IMR-90 (cell line): ENCODE results near the gene ZFAND5. TPM values are rescaled to one million over a fixed set of nuclear protein-coding genes. Genes with fewer than 3 reads are reported as not detected.

Experiments used
- ATAC-seq: fragments of 200-7000 bp; cut with Tn5 transposase; 2 replicates; pipeline ENCODE4 v1.9.1; 2020; ENCODE audit warnings: low read depth, mild to moderate bottlenecking, moderate library complexity
- BruUV-seq: library from RNA; stranded (reverse); fragments of 400-500 nt; replicated peaks from 2 replicates; lab custom pipeline; 2021; lab: Mats Ljungman, UMichigan
- CTCF ChIA-PET: fragments of 300-600 bp; formaldehyde crosslinking; extraction: SDS; loops from one replicate; lab custom pipeline; 2021; ENCODE audit warnings: antibody characterized with exemption; lab: Yijun Ruan, JAX
- POLR2A ChIA-PET: fragments of 300-600 bp; sonication (Branson Sonifier 250); formaldehyde crosslinking; loops from one replicate; lab custom pipeline; 2022; ENCODE audit warnings: antibody characterized with exemption; ENCODE audit not compliant: unreplicated experiment; lab: Charles Lee
- DNase-seq: peaks from one replicate; pipeline ENCODE4 v3.0.0; 2013
- H2AFZ ChIP-seq: replicated peaks from 2 replicates; pipeline ENCODE3; 2013; ENCODE audit warnings: low read length, mild to moderate bottlenecking; ENCODE audit not compliant: poor library complexity
- H2AK5ac ChIP-seq: 2 replicates; pipeline ENCODE4 v1.6.1; 2013; ENCODE audit warnings: low read depth, low read length, inconsistent platforms
- H2AK9ac ChIP-seq: replicated peaks from 2 replicates; pipeline ENCODE3; 2013; ENCODE audit warnings: mild to moderate bottlenecking, low read depth, low read length, moderate library complexity; ENCODE audit not compliant: poor library complexity
- H2BK120ac ChIP-seq: 2 replicates; pipeline ENCODE4 v1.6.1; 2013; ENCODE audit warnings: low read depth, low read length, inconsistent platforms
- H2BK15ac ChIP-seq: 3 replicates; pipeline ENCODE4 v1.6.1; 2013; ENCODE audit warnings: low read depth, low read length, inconsistent platforms
- H2BK20ac ChIP-seq: 2 replicates; pipeline ENCODE4 v1.6.1; 2013; ENCODE audit warnings: low read depth, mild to moderate bottlenecking, inconsistent platforms, low read length, moderate library complexity
- H2BK5ac ChIP-seq: 2 replicates; pipeline ENCODE4 v1.6.1; 2013; ENCODE audit warnings: mild to moderate bottlenecking, low read depth, low read length, inconsistent platforms; ENCODE audit not compliant: poor library complexity, severe bottlenecking
- H3K14ac ChIP-seq: replicated peaks from 2 replicates; pipeline ENCODE4 v1.6.1; 2013; ENCODE audit warnings: low read depth, low read length, inconsistent platforms
- H3K18ac ChIP-seq: 2 replicates; pipeline ENCODE4 v1.6.1; 2013; ENCODE audit warnings: low read depth, low read length, control low read depth
- H3K23ac ChIP-seq: 2 replicates; pipeline ENCODE4 v1.6.1; 2013; ENCODE audit warnings: low read depth, low read length, inconsistent platforms
- H3K27ac ChIP-seq: 2 replicates; pipeline ENCODE4 v1.5.1; 2013; ENCODE audit warnings: mild to moderate bottlenecking, control low read depth, low read length; ENCODE audit not compliant: insufficient read depth
- H3K27me3 ChIP-seq: 2 replicates; pipeline ENCODE4 v1.6.1; 2013; ENCODE audit warnings: low read length; ENCODE audit not compliant: control insufficient read depth, insufficient read depth
- H3K36me3 ChIP-seq: 2 replicates; pipeline ENCODE4 v1.6.1; 2013; ENCODE audit warnings: low read length, mixed read lengths; ENCODE audit not compliant: control insufficient read depth, insufficient read depth
- H3K4ac ChIP-seq: 2 replicates; pipeline ENCODE4 v1.6.1; 2013; ENCODE audit warnings: low read depth, low read length, inconsistent platforms
- H3K4me1 ChIP-seq: 2 replicates; pipeline ENCODE4 v1.6.1; 2013; ENCODE audit warnings: low read length, mixed read lengths; ENCODE audit not compliant: control insufficient read depth, insufficient read depth
- H3K4me2 ChIP-seq: 2 replicates; pipeline ENCODE4 v1.6.1; 2013; ENCODE audit warnings: low read depth, mild to moderate bottlenecking, control low read depth, low read length, moderate library complexity
- H3K4me3 ChIP-seq: 2 replicates; pipeline ENCODE4 v1.5.1; 2013; ENCODE audit warnings: low read depth, mild to moderate bottlenecking, control low read depth, low read length, moderate library complexity; ENCODE audit not compliant: insufficient read depth
- H3K56ac ChIP-seq: 2 replicates; pipeline ENCODE4 v1.6.1; 2013; ENCODE audit warnings: low read length, inconsistent platforms; ENCODE audit not compliant: insufficient read depth; ENCODE audit errors: extremely low read depth
- H3K79me1 ChIP-seq, 2 experiments: 2 replicates each; pipeline ENCODE4 v1.6.1; 2013; ENCODE audit warnings: low read length in 2 of 2, inconsistent platforms in 1 of 2, low read depth in 1 of 2
- H3K9ac ChIP-seq: 2 replicates; pipeline ENCODE4 v1.6.1; 2013; ENCODE audit warnings: low read depth, low read length, control low read depth
- H3K9me1 ChIP-seq: 2 replicates; pipeline ENCODE4 v1.6.1; 2013; ENCODE audit warnings: low read length, inconsistent platforms; ENCODE audit not compliant: insufficient read depth
- H3K9me3 ChIP-seq: 2 replicates; pipeline ENCODE4 v1.6.1; 2013; ENCODE audit warnings: low read length; ENCODE audit not compliant: control insufficient read depth, insufficient read depth
- H4K20me1 ChIP-seq: 2 replicates; pipeline ENCODE4 v1.6.1; 2013; ENCODE audit warnings: low read length, inconsistent platforms; ENCODE audit not compliant: insufficient read depth
- H4K5ac ChIP-seq: 2 replicates; pipeline ENCODE4 v1.6.1; 2013; ENCODE audit warnings: mild to moderate bottlenecking, low read depth, low read length, control low read depth
- H4K8ac ChIP-seq, 2 experiments: 2 replicates each; pipeline ENCODE4 v1.6.1; 2013; ENCODE audit warnings: low read depth in 2 of 2, low read length in 2 of 2, control low read depth in 1 of 2, inconsistent platforms in 1 of 2
- H4K91ac ChIP-seq: 2 replicates; pipeline ENCODE4 v1.6.1; 2013; ENCODE audit warnings: low read depth, low read length, inconsistent platforms; ENCODE audit not compliant: insufficient read depth
- CEBPB ChIP-seq: IDR thresholded peaks from 2 replicates; pipeline ENCODE4 v1.6.1; 2012; ENCODE audit warnings: low read depth, low read length, improper control_type of control experiment
- FOS ChIP-seq: fragments of 150-350 bp; IDR thresholded peaks from 2 replicates; pipeline ENCODE4 v1.6.1; 2016; ENCODE audit warnings: low read depth, low read length
- MXI1 ChIP-seq: IDR thresholded peaks from 2 replicates; pipeline ENCODE4 v1.6.1; 2012; ENCODE audit warnings: low read depth, mild to moderate bottlenecking, low read length, moderate library complexity, borderline replicate concordance
- RCOR1 ChIP-seq: IDR thresholded peaks from 2 replicates; pipeline ENCODE4 v1.6.1; 2012; ENCODE audit warnings: mild to moderate bottlenecking, low read length, improper control_type of control experiment; ENCODE audit not compliant: insufficient replicate concordance
- RFX5 ChIP-seq: IDR thresholded peaks from 2 replicates; pipeline ENCODE4 v1.8.0; 2012; ENCODE audit warnings: low read depth, mild to moderate bottlenecking, low read length, moderate library complexity
- WGBS, 2 experiments: methylation state at CpG; one replicate each; pipeline versions ENCODE4 v1.1.5 to v1.1.7; 2013; ENCODE audit warnings: missing lambda C conversion rate in 2 of 2; ENCODE audit not compliant: insufficient read length in 1 of 2; ENCODE audit errors: extremely low coverage in 2 of 2; 5-methylcytosine and 5-hydroxymethylcytosine counted together
- dilution Hi-C: fragments of 300-500 bp; cut with HindIII; formaldehyde crosslinking; loops from one replicate; pipeline ENCODE4 v1.14.3; 2018; ENCODE audit warnings: low sequenced_read_pairs; ENCODE audit not compliant: unreplicated experiment
- in situ Hi-C: fragments of 300-500 bp; cut with MboI; formaldehyde crosslinking; loops from 3 replicates; pipeline ENCODE4 v1.14.3; 2019; ENCODE audit warnings: low sequenced_read_pairs, inconsistent platforms, mixed read lengths
- intact Hi-C: fragments of 100-400 bp; cut with micrococcal nuclease; formaldehyde crosslinking; loops from 2 replicates; pipeline ENCODE4 v1.10.0; 2022
- polyA plus RNA-seq, 3 experiments: library from polyadenylated mRNA; depleted of rRNA; stranded (reverse); fragments of >200 nt; gene quantifications; 2 replicates each; pipeline ENCODE4 v1.2.3, GENCODE V29; 2012; ENCODE audit warnings: low replicate concordance in 1 of 3
- total RNA-seq: library from RNA; depleted of rRNA; stranded (reverse); fragments of >200 nt; gene quantifications from 2 replicates; pipeline ENCODE4 v1.2.3, GENCODE V29; 2012

Gene ZFAND5
- total and polyA plus RNA-seq, 2 of the 4 experiments (the other 2 are of a cell fraction), result 35.8 to 85.2 TPM

- Histone ChIP-seq H3K27ac (no peak overlapping the region), H4K91ac (no peak overlapping the region), H2AK5ac (no peak overlapping the region), H3K23ac (no peak overlapping the region), H3K9me3 (no peaks in the 10 kb centered on the region), H3K4ac (no peak overlapping the region), H2BK20ac (no peak overlapping the region), H2AK9ac (no peak overlapping the region), H3K79me1 (no peaks in the 10 kb centered on the region), H2BK15ac (no peak overlapping the region; the same call in 2 of the 3 replicates), H4K8ac (no peak overlapping the region), H4K5ac (no peak overlapping the region), H3K36me3 (no peaks in the 10 kb centered on the region), H3K4me1 (no peaks in the 10 kb centered on the region), H4K20me1 (no peaks in the 10 kb centered on the region), H3K9ac (no peak overlapping the region), H3K18ac (no peak overlapping the region), H3K4me2 (no peak overlapping the region), H3K4me3 (no peak overlapping the region), H2AFZ (no peak overlapping the region), H2BK120ac (no peak overlapping the region), H3K27me3 (no peaks in the 10 kb centered on the region), H3K14ac (no peak overlapping the region), H3K9me1 (no peaks in the 10 kb centered on the region), H2BK5ac (no peak overlapping the region), H3K56ac (no peak overlapping the region)
- BruUV-seq, result no TSS peak
- CTCF ChIA-PET, result interaction anchor here (0.7 kb wide), 1 partner anchor 22 kb away, joined by 3 read pairs; no protein-coding TSS in a partner anchor
- POLR2A ChIA-PET, result no interaction called here
- no peak for ATAC-seq
- in situ Hi-C loops (no loop called here), dilution Hi-C loops (no loop called here), intact Hi-C loops (no loop called here)
- DNase-seq, result no peak
- WGBS, 2 experiments, result no CpG with 5 or more reads among the region's 2 CpGs
- TF ChIP-seq CEBPB, result no peak
- no peak for TF ChIP-seq RCOR1
- no peak for TF ChIP-seq RFX5
- TF ChIP-seq FOS, result no peak
- no peak for TF ChIP-seq MXI1
Observed at GRCh38 chr9:72407114-72407513, 42.1 kb upstream of the ZFAND5 start.
